Sciatic nerve (tissue), 2 donors: ENCODE measurements around the gene SMOC1. TPM values are rescaled to one million over a fixed set of nuclear protein-coding genes. Genes with fewer than 3 reads are reported as not detected.
A peak's percentile ranks its signal among the peaks of the same experiment; 100 is the strongest.
"Not testable (repeated sequence)": the region's sequence is repeated elsewhere in the genome, so short reads cannot be mapped to it uniquely, and the experiment has no call there.

ENCODE experiments used
- ATAC-seq: fragments of 200-7000 bp; cut with Tn5 transposase; one replicate; pipeline ENCODE4 v1.9.1; 2020; ENCODE audit warnings: mild to moderate bottlenecking, moderate library complexity
- DNase-seq: peaks from one replicate; pipeline ENCODE4 v3.0.0-alpha.2; 2020; ENCODE audit warnings: low spot score
- intact Hi-C: fragments of 100-400 bp; cut with DNase I; formaldehyde crosslinking; loops from one replicate; pipeline ENCODE4 v1.14.2; 2022
- total RNA-seq: library from RNA; stranded (reverse); fragmentation: NEBNext Ultra II Directional; extraction: Animal tissue kit (Norgen Biotek cat#: 25700); gene quantifications from one replicate; pipeline ENCODE4 v1.2.1, GENCODE V29; 2021
- donor health status: DM: no; HTN: no; CAD: no.
- donor health status: DM: no; HTN: no; CAD: no.

SMOC1 gene
- total RNA-seq, 1 donor from 2014 or later, result 12.9 TPM

DNA sequence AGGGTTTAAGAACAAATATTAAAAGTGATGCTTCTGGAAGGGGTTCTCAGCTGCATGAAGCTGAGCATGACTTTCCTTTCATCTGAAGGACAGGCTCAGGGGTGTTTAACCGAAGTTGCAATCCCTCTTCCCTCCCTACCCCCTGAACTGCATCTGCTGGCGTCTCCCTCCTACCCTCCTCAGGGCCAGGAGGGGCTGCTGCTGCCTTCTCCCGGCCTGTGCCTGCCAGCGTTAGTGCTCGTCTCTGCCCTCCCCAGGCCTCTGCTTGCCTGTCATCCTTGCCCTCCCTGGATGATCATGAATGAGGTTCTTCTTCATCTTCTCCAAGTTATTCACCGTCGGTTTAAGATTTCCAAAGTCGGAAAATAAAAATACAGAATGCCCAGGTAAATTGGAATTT is 12.2 kb downstream of the SMOC1 start:
- intact Hi-C loops, result no loop called here
- DNase-seq (no peak), ATAC-seq (no peak)

DNA sequence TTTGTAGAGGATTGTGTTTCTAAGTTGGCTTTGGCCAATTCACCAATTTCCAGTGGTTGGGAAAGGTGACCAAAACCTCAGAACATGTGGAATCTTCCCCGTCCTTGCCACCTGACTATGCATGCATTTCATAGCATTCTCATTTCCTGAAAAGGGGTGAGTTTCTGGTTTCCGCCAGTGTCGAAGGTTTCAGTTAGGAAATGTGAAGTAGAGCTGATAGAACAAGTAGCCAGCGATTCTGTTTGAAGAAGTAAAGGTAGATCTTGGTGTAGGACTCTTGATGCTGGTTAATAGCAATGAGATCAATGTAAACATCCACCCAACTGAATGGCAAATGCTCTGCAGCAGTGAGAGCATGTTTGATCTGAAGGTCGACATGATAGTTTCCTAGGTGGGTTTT is 15.9 kb downstream of the SMOC1 start:
- intact Hi-C loops, result no loop called here
- DNase-seq, result no peak
- ATAC-seq, result no peak

DNA sequence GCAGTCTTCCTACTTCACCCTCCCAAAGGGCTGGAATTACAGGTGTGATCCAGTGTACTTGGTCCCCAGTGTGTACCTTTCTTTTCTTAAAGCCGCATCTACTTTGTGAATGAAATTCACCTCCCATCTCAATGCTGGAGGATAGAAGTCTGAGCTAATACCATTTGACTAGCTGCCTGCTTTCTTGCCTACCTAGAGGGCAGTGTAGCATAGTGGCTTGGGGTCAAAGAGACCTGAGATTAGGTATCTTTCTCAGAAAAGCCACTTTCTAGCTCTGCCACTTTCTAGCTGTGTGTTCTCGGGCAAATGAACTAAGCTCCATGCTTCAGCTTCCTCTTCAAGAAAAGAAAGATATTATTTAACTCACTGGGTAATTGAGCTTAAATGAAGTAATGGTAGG is 16.9 kb downstream of the SMOC1 start:
- ATAC-seq, result no peak
- intact Hi-C loops, result no loop called here

DNA sequence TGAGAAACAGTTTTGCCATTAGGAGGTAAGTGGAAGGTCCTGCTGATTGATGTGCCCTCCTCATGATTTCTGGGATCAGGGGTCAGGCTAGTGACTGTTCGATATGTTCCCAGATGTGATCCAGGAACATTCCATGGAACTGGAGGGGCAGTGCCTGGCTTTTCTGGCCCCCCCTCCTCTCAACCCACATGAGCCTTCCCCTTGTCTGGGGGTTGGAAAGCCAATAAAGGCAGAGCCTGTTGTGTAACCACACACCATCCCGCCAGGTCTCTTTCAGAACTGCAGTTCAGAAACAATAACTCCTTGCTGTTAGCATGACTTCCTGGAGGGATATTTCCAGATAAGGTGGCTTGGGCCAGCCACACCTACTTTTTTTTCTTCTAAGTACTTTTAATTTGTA is 17.8 kb downstream of the SMOC1 start:
- ATAC-seq, result no peak
- intact Hi-C loops, result no loop called here

More for the DNA sequence above, 16.9 kb downstream of the SMOC1 start:
- no peak for DNase-seq

DNA sequence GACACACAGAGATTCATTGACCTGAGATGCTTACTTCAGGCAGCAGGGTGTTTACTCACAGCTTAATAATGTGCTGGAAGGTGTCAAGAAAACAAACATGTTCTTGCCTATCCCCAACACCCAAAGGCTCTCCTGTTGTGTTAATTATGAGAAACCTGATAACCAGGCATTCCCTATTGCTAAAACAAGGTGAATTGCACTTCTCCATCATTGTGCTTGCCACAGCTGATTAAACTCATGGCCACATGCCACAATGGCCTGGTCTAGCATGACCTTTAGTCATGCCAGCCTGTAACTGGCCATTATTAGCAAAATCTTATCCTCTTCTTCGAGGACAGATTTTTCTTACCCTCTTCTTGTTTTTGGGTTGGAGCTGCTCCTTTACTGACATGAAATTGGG is 21.4 kb downstream of the SMOC1 start:
- intact Hi-C loops, result no loop called here
- no peak for ATAC-seq
- DNase-seq, result no peak

More for the DNA sequence above, 17.8 kb downstream of the SMOC1 start:
- DNase-seq, result no peak

DNA sequence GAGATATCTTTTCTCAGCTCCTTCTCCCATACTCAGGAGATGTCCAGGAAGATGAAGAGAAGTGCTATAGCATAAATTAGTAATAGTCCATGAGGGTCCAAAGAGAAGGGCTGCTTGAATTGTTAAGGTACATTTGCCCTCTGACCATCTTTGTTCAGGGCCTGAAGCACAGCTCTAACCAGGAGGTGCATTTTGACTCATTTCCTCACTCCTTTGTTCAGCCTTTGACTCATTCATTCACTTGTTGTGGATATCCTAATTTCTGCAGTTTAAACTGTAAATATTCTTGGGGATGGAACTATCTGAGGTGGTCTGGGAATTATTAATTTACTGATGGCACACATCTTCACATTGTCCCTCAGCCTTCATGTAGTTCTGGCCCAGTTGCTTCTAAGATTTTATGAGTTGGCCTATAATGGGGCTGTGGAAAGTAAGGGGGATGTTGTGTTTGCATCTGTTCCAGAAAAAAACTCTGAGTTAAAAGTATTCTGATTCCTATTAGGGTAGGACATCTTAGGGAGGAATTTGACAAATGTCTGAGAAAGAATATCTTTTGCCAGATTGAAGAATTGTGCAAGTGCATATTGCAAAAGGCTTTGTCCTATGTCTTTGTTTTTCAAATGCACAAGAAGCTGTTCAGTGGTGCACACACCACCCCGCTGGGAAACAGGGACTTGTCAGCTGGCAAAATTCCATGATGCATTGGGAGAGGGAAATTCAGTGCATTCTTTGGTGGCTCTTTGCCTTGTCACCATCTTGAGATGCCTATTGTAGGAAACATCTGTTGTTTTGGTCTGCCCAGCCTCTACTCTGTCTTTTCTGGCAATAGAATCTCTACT is 22.1 kb downstream of the SMOC1 start:
- intact Hi-C loops, result no loop called here
- ATAC-seq (peak; percentile 77), DNase-seq (no peak)

DNA sequence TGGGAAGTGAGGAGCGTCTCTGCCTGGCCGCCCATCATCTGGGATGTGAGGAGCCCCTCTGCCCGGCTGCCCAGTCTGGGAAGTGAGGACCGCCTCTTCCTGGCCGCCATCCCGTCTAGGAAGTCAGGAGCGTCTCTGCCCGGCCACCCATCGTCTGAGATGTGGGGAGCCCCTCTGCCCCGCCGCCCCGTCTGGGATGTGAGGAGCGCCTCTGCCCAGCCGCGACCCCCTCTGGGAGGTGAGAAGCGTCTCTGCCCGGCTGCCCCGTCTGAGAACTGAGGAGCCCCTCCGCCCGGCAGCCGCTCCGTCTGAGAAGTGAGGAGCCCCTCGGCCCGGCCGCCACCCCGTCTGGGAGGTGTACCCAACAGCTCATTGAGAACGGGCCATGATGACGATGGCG is 23.8 kb downstream of the SMOC1 start:
- intact Hi-C loops, ATAC-seq, DNase-seq: not testable (repeated sequence)

DNA sequence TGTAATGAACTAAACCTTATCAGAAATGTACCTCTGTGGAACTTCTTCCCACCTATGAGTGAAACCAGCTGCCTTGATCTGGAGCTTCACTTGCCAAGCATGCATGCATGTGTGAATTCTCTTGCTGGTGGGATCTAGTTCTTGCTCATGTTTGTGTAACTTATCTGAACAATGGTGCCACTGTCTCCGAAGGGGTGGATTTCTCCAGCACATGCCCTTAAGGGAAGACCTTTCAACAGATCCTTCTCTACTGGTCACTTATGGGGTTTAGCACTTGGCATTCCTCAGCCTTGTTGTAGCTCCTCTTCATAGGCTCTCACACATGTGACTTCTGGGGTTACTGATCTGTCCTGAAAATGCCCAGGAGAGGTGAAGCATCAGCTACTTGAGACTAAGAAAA is 25.0 kb downstream of the SMOC1 start:
- no peak for ATAC-seq
- intact Hi-C loops, result no loop called here
- no peak for DNase-seq

DNA sequence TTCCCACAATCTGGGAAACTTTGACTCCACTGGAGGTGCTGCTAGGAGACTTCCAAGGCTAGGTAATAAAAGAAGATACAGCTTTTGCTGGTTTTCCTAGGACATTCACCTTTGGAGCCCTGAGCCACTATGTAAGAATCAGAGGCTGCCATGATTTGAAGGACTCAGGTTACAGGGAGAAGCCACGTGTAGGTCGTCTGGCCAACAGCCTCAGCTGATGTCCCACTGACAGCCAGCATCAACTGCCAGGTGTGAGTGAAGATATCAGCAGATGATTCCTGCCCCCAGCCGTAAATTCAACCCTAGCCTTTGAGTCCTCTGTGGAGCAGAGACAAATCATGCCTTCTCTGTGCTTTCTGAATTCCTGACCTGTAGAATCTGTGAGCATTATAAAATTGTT is 27.0 kb downstream of the SMOC1 start:
- ATAC-seq (no peak), DNase-seq (no peak)
- intact Hi-C loops, result no loop called here

DNA sequence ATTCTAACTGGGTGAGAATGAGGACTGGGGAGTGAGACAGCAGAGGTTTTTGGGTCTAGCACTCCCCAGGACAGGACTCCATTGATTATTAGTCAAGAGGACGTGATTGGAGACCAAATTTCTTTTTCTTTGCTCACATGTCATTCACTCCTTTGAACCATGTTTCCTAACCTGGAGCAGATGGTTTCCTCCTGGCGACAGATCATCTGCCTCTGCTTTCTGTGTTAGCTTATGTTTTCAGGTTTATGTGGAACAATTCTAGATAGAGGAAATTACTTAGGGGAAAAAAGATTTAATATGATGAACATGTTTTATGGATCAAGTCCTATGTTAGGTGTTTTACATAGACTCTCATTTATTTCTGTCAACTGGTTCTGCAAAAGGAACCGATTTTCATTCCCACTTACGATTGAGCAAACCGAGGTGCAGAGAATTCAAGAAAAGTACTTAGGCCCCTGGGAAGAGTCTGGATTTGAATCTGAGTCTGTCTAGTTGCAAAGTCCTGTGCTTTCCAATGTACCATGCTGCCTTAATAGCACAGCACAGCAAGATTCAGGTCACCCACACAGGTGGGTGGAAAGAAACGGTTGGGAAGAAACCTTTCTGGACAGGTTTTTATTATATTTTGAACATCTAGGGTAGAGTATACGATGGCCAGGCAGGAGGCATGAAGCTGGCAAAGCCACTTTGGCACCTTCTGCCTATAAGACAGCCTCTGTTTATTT is 30.8 kb downstream of the SMOC1 start:
- DNase-seq, result no peak
- no peak for ATAC-seq
- intact Hi-C loops, result no loop called here

DNA sequence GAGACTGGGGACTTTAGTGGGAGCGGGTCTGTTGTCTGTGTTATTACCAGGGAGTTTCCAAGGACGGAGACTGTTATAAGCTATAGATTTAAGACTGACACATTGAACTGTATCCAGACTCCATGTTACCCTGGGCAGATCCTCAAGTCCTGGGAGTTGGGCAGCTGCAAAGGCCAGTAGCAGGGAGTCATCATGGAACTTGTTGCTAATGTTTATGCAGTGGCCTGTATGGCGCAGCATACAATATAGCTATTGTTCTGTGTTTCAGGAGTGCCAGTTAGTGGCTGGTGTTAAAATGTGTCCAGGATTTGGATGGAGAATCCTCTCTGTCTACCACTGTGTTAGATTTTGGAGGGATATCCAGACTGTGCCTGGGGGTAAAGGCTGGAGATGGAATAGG is 31.7 kb downstream of the SMOC1 start:
- intact Hi-C loops, result no loop called here
- no peak for DNase-seq
- no peak for ATAC-seq

DNA sequence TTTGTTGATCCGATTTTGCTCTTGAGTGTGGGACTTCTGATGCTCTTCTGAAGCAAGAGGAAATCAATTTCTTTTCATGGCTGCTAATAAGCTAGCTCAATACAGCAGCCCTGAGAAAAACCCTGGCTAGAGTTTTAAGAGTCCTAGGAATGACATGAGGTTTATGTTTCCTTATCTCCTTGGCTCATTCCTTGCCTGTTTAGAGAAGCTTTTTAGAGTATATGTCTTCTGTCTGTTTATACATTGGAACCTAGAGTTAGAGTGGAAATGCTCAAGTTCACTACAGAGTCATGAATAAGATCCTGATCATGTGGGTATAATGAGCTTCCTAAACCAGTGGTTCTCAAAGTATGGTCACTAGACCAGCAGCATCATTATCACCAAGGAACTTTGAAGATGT is 34.5 kb downstream of the SMOC1 start:
- DNase-seq (no peak), ATAC-seq (no peak)
- intact Hi-C loops, result no loop called here

DNA sequence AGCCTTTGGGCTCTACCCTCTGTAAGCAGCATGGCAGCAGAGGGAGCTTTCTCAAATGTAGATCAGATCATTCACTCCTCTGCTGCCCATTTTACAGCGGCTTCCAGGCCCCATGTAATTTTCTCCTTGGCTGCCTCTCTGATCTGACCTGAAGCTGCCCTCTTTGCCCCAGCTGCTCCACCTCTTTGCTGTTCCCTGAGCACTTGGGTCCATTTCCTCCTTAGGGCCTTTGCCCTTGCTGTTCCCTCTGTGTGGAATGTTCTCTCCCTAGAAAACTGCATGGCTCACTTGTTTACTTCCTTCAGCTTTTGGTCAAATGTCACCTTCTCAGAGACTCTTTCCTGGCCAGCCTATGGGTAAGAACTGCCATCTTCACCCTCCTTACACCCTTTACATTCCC is 37.2 kb downstream of the SMOC1 start:
- ATAC-seq, result no peak
- DNase-seq, result no peak
- intact Hi-C loops, result no loop called here

DNA sequence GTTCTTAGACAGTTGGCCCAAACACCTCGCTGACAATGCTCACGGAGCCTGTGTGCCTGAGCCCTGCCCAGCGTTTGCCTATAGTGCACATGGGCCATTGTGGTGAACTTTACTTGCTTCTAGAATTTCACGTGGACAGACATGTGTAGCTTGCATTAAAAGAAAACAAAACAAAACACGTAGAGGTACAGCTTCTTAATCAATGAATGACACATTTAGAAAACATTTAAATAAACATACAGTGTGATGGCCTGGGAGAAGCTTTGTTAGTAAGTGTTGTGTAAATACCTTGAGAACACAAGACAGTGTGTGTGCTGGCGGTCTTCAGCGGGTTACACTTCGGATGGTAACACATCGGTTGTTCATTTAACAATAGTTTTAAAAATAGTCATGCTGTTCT is 38.1 kb downstream of the SMOC1 start:
- ATAC-seq, result no peak
- intact Hi-C loops, result no loop called here

DNA sequence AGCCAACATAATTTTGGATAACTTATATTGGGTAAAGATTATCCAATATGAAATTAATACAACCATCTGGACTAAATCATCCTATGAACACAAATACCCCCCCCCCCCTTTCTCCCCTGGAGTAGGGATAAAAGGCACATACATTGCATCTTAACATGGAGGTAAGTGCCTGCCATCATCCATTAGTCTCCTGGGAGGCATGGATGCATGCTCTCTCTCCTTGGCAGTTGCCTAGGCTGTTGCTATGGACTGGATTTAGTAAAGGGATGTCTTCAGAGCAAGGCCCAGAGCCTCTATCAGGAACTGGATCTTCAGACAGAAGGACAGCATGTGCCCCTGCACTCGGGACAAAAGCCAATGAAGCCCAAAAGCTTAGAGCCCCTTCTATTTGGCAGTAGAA is 40.6 kb downstream of the SMOC1 start:
- no peak for ATAC-seq
- DNase-seq, result no peak
- intact Hi-C loops, result no loop called here

More for the DNA sequence above, 38.1 kb downstream of the SMOC1 start:
- DNase-seq, result no peak

DNA sequence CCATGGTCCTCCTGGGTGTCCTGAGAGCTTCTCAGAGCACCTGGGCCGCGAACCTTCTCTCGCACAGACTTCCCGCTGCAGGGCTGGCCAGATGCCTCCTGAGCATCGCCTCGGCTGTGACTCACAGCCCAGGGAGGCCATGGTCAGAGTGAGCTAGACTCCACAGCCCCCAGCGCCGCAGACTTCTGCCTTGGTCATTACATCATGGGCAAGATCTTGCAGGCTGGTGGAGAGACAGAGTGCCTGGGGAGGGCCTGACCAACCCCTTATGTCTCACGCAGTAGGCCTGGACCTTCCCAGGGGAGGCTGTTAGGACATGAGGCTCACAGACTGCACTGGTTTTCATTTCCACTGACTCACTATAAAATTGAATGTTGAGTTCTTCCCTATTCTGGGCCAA is 41.8 kb downstream of the SMOC1 start:
- intact Hi-C loops, result no loop called here
- DNase-seq, result no peak
- ATAC-seq, result peak; percentile 24

DNA sequence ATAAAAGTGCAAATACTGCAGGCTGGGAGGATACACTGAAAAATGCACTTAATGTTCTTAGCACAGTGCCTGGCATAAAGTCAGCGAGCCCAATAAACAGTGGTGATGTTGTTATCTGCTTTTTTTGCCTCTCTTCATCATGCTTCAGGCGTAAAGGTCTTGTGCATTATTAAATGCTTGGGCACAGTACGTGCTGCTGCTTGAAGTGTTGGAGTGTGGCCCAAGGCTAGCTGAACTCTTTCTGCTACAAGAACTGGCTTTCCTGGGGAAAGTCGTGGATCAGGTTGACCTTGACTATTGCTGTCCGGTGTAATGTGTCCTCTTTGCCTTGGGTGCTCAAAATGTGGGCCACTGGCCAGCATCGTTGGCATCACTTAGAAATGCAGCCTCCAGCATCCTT is 43.0 kb downstream of the SMOC1 start:
- intact Hi-C loops, result no loop called here
- no peak for DNase-seq
- no peak for ATAC-seq

DNA sequence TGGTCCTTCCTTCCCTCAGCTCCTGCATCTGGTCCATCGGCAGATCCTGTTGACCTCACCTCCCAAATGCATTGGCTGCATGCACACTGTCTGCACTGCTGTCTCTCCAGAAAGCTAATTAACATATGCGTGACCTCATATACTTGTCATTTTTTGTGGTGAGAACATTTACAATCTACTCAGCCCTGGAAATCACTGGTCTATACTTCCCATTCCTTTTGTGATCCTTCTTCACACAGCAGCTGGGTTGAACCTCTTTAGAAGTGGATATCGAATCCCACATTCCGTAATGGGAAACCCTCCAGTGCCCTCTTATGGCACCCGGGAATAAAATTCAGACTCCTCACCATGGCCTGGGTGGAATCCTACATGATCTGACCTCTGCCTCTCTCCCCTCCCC is 45.0 kb downstream of the SMOC1 start:
- intact Hi-C loops, result no loop called here
- DNase-seq, result no peak
- ATAC-seq, result no peak

DNA sequence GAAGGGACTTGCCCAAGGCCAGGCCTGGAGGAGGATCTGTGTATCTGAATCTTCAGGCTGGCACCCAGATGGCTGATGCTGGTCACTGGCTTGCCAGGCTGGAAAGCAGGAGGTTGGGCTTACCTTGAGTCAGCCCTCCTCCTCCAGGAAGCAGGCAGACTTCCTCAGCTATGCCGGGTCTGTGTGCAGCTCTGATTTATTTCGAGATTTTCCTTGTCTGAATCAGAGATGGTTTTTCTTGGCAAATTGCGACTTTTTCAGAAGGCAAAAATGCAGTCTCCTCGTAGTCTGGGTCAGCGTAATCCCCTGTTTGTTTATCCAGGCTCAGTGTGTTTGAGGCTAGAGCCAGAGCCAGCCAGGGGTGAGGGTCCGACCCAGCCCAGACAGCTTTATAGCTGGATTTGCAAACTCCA is 48.9 kb downstream of the SMOC1 start:
- intact Hi-C loops, result no loop called here
- DNase-seq (no peak), ATAC-seq (no peak)

DNA sequence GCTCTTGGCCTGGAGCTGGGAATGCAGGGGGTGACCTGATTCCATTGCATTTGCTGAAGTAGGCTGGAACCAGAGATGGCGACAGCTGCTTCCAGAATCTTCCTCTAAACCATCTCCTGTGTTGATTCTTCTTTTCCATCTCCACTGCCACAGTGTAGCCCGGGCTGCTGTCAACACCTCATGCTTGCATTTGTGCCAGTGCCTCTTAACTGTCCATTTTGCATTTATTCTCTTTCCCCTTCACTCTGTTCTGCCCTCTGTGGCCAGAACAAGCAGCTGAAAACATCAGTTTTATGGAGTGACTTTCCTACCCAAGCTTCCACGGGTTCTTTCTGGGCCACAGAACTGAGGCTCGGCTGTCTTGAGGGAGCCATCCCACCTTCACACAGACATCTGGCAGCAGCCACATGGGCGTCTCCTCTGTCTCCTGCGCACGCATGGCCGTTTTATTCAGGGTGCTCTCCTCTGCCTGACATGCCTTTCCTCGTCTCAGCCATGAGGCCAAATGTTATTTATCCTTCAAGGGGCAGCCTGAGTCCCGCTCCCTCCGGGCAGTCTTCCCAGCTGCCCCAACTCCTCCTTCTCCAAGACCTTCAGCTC is 51.7 kb downstream of the SMOC1 start:
- no peak for DNase-seq
- intact Hi-C loops, result no loop called here
- peak; percentile 53 for ATAC-seq
